SK-N-SH (cell line): ENCODE data around the gene TM9SF4.

Experiments
- CTCF ChIP-seq: fragments of 200-600 bp; sonication (generic); IDR thresholded peaks from 2 replicates; pipeline ENCODE4 v1.6.1; 2017; ENCODE audit warnings: antibody characterized with exemption, mild to moderate bottlenecking, moderate library complexity
- EP300 ChIP-seq, 2 experiments: IDR thresholded peaks; 2 replicates each; pipeline versions ENCODE4 v1.4.0 to v1.6.1; 2012; ENCODE audit warnings: borderline replicate concordance in 1 of 2, low read depth in 1 of 2, low read length in 1 of 2
- GABPA ChIP-seq: IDR thresholded peaks from 2 replicates; pipeline ENCODE4 v1.4.0; 2012; ENCODE audit warnings: low read depth, mild to moderate bottlenecking
- GATA2 ChIP-seq: sonication (generic); formaldehyde crosslinking; IDR thresholded peaks from 2 replicates; pipeline ENCODE4 v1.5.0; 2020; ENCODE audit warnings: mild to moderate bottlenecking, missing genetic modification reagents
- MAX ChIP-seq: IDR thresholded peaks from 2 replicates; pipeline ENCODE4 v1.4.0; 2012; ENCODE audit warnings: low read depth
- NRF1 ChIP-seq: IDR thresholded peaks from 2 replicates; pipeline ENCODE4 v1.6.1; 2012; ENCODE audit warnings: low read depth, mild to moderate bottlenecking, low read length
- POLR2AphosphoS5 ChIP-seq: IDR thresholded peaks from 2 replicates; pipeline ENCODE4 v1.6.1; 2012; ENCODE audit warnings: low read depth, low read length
- REST ChIP-seq: IDR thresholded peaks from 2 replicates; pipeline ENCODE4 v1.6.1; 2012; ENCODE audit warnings: mild to moderate bottlenecking, low read depth, low read length, moderate library complexity
- RFX5 ChIP-seq: IDR thresholded peaks from 2 replicates; pipeline ENCODE4 v1.6.1; 2012; ENCODE audit warnings: mild to moderate bottlenecking, improper control_type of control experiment, low read length
- SIN3A ChIP-seq: IDR thresholded peaks from 2 replicates; pipeline ENCODE4 v1.6.1; 2012; ENCODE audit warnings: low read depth, mild to moderate bottlenecking, low read length, moderate library complexity, borderline replicate concordance
- TEAD4 ChIP-seq: IDR thresholded peaks from 2 replicates; pipeline ENCODE4 v1.4.0; 2012; ENCODE audit warnings: mild to moderate bottlenecking, borderline replicate concordance; ENCODE audit not compliant: insufficient read depth
- USF2 ChIP-seq: fragments of 150-350 bp; IDR thresholded peaks from 2 replicates; pipeline ENCODE4 v1.6.1; 2017; ENCODE audit warnings: antibody characterized with exemption, low read length, low read depth, borderline replicate concordance
- YY1 ChIP-seq: IDR thresholded peaks from 2 replicates; pipeline ENCODE4 v1.4.0; 2012; ENCODE audit warnings: low read depth, mild to moderate bottlenecking

GRCh38 chr20:32163951-32164350 is 54.4 kb downstream of the TM9SF4 start:
- TF ChIP-seq POLR2AphosphoS5: no peak
- TF ChIP-seq CTCF: no peak
- no peak for TF ChIP-seq NRF1
- no peak for TF ChIP-seq RFX5
- no peak for TF ChIP-seq EP300 (IDR thresholded peaks at IDR 0.05; ENCODE audit: borderline replicate concordance in 1 of 2, low read depth in 1 of 2, low read length in 1 of 2)
- TF ChIP-seq MAX: no peak
- no peak for TF ChIP-seq TEAD4
- TF ChIP-seq USF2: no peak
- TF ChIP-seq YY1: no peak
- TF ChIP-seq SIN3A: no peak
- TF ChIP-seq GATA2 (CRISPR knock-in tag): no peak
- no peak for TF ChIP-seq GABPA
- TF ChIP-seq REST: no peak
